ENCODE measurements around the gene PARD6G. TPM values are rescaled to one million over a fixed set of nuclear protein-coding genes. Genes with fewer than 3 reads are reported as not detected.

Gene PARD6G
- total and polyA plus RNA-seq, 7 donors, result 1.2 to 13.0 (median 7.8) TPM; not detected in 1

GRCh38 chr18:80175451-80176204, 71.7 kb downstream of the PARD6G start:
- Histone ChIP-seq H3K36me3 (no peaks in the 10 kb centered on the region), H3K4me1 (peaks cover 0 to 18% (median 0%) of the 10 kb centered on the region in 4 donors), H3K9me3 (no peaks in the 10 kb centered on the region), H3K27me3 (no peaks in the 10 kb centered on the region), H3K27ac (no peak overlapping the region), H3K4me3 (no peak overlapping the region)
- 70 to 78% methylated on average over 18 of the region's 18 CpGs for WGBS, 2 donors
- intact Hi-C loops (cut with DNase I), result no loop called here
- TF ChIP-seq CTCF (IDR thresholded peaks at IDR 0.05), result no peak
- TF ChIP-seq POLR2A (IDR thresholded peaks at IDR 0.05), result no peak
- DNase-seq, result no peak

DNA sequence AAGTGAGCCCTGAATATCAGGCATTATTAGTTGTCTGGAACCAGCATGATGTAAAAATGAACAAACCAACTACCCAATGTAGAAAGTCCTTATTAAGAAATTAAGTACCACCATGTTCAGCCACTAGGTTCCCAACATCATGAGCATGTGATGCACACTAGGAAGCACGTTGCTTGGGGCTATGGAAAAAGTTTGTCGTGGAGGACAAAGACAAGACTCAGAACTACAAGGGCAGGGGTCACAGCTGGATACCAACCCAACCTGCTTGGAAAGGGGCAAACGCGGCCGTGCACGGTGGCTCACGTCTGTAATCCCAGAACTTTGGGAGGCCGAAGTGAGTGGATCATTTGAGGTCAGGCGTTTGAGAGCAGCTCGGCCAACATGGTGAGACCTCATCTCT, 74.3 kb downstream of the PARD6G start:
- H3K9me3 ChIP-seq, result no peaks in the 10 kb centered on the region
- H3K36me3 ChIP-seq, result no peaks in the 10 kb centered on the region
- peaks cover 0 to 22% (median 0%) of the 10 kb centered on the region in 4 donors for H3K4me1 ChIP-seq
- WGBS, 2 donors, result 91 to 92% methylated on average over 10 of the region's 10 CpGs
- intact Hi-C loops (cut with DNase I), result no loop called here
- no peak overlapping the region for H3K4me3 ChIP-seq
- no peak for DNase-seq
- no peak overlapping the region for H3K27ac ChIP-seq
- no peak for TF ChIP-seq EP300 (IDR thresholded peaks at IDR 0.05)
- no peak for TF ChIP-seq POLR2A (IDR thresholded peaks at IDR 0.05)
- no peak for TF ChIP-seq CTCF (IDR thresholded peaks at IDR 0.05)
- no peak for TF ChIP-seq POLR2AphosphoS5 (IDR thresholded peaks at IDR 0.05)
- no peaks in the 10 kb centered on the region for H3K27me3 ChIP-seq

- intact Hi-C loops (cut with DNase I), result no loop called here
- 85 to 90% methylated on average over 4 of the region's 4 CpGs for WGBS, 2 donors
- DNase-seq, result no peak
Measured at GRCh38 chr18:80172056-80172455, 75.3 kb downstream of the PARD6G start.

DNA sequence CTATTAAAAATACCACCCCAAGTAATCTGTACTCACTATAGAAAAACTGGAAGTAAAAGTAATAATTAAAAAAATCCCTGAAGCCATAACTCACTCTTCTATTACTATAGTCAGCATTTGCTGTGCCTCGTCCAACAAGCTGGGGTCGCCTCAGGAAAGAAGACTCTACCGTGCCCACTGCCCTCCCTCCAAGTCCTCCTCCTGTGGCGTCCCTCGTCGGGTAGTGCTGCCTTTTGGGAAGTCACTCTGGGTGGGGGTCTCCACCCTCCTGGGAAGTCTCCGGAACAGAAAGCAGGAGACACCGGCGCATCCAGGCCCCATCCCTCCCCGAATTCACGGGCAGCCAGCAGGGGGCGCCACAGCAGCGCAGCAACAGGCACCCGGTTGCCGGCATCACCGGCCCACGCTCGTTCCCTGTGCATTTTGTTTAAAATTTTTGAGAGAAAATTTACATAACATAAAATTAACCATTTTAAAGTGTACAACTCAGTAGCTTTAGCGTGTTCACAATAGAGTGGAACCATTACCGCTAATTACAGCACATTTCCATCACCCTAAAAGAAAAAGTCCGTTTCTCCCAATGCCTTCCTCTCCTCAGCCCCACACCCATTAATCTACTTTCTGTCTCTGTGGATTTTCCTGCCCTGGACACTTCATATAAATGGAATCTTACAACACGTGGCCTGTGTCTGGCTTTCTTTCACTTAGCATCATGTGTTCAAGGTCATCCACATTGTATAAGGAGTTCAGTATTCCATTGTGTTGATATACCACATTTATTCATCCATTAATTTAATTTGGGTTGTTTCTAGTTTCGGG, 76.1 kb downstream of the PARD6G start:
- Histone ChIP-seq H3K27ac (peak overlapping the region in 3 of 4 donors; percentile 36 to 61 (median 38)), H3K27me3 (no peaks in the 10 kb centered on the region), H3K9me3 (no peaks in the 10 kb centered on the region), H3K36me3 (no peaks in the 10 kb centered on the region), H3K4me1 (peaks cover 0 to 17% (median 0%) of the 10 kb centered on the region in 4 donors), H3K4me3 (peak overlapping the region in 3 of 4 donors; percentile 20 to 44 (median 39))
- no peak for DNase-seq
- WGBS, 2 donors, result 38 to 53% methylated on average over 23 of the region's 23 CpGs
- intact Hi-C loops (cut with DNase I), result loop anchor here (2.0 kb wide), 1 partner anchor 76 kb away; the partner anchor contains the start of gene PARD6G
- TF ChIP-seq EP300 (IDR thresholded peaks at IDR 0.05) (no peak), POLR2AphosphoS5 (IDR thresholded peaks at IDR 0.05) (peak in 2 of 4 donors; percentile 12 to 26), CTCF (IDR thresholded peaks at IDR 0.05) (peak; percentile 66 to 91 (median 78))

More at GRCh38 chr18:80172056-80172455, 75.3 kb downstream of the PARD6G start:
- Histone ChIP-seq H3K4me3 (no peak overlapping the region), H3K4me1 (peaks cover 0 to 22% (median 0%) of the 10 kb centered on the region in 4 donors), H3K9me3 (no peaks in the 10 kb centered on the region), H3K27ac (peak overlapping the region in 3 of 4 donors; percentile 36 to 61 (median 38)), H3K27me3 (no peaks in the 10 kb centered on the region), H3K36me3 (no peaks in the 10 kb centered on the region)
- no peak for TF ChIP-seq EP300 (IDR thresholded peaks at IDR 0.05)
- no peak for TF ChIP-seq POLR2AphosphoS5 (IDR thresholded peaks at IDR 0.05)
- no peak for TF ChIP-seq POLR2A (IDR thresholded peaks at IDR 0.05)
- no peak for TF ChIP-seq CTCF (IDR thresholded peaks at IDR 0.05)

Data from sigmoid colon (tissue), 7 donors.